ENCODE measurements around the gene HAGHL.

DNA sequence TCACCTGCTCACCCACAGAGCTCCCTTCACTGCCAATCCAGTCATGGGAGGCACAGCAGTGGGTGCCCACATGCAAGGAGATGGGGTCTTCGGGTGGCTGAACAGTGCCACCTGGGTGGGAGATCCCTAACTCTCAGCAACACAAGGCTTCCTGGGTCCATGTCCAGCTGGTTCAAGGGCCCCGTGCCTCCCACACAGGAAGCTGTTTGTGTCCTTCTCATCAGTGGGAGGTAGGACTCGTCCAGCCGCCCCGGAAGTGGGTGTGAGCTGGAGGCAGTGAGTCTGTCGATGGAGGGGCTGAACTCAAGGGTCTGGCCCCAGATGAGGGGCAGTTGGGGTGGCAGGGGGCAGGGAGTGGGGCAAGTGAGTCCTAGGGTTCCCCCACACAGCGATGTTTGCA, 22.9 kb upstream of the HAGHL start:
- TF ChIP-seq, protein P1, sequence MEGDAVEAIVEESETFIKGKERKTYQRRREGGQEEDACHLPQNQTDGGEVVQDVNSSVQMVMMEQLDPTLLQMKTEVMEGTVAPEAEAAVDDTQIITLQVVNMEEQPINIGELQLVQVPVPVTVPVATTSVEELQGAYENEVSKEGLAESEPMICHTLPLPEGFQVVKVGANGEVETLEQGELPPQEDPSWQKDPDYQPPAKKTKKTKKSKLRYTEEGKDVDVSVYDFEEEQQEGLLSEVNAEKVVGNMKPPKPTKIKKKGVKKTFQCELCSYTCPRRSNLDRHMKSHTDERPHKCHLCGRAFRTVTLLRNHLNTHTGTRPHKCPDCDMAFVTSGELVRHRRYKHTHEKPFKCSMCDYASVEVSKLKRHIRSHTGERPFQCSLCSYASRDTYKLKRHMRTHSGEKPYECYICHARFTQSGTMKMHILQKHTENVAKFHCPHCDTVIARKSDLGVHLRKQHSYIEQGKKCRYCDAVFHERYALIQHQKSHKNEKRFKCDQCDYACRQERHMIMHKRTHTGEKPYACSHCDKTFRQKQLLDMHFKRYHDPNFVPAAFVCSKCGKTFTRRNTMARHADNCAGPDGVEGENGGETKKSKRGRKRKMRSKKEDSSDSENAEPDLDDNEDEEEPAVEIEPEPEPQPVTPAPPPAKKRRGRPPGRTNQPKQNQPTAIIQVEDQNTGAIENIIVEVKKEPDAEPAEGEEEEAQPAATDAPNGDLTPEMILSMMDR (IDR thresholded peaks at IDR 0.05) = no peak
- no peak for TF ChIP-seq POLR2A (IDR thresholded peaks at IDR 0.05)
